Activated T-cell treated with anti-CD3 and anti-CD28 coated beads for 4 hours (primary cell): ENCODE data around the gene SEMA3A.
"Not testable (repeated sequence)": the region's sequence is repeated elsewhere in the genome, so short reads cannot be mapped to it uniquely, and the experiment has no call there.

Experiments
- DNase-seq: peaks from one replicate; pipeline ENCODE4 v3.0.0-alpha.2; 2020

The SEMA3A gene

GRCh38 chr7:84150370-84150769 lies 44.2 kb downstream of the SEMA3A start:
- not testable (repeated sequence) for DNase-seq

- DNase-seq = no peak
These were observed 45.0 kb downstream of the SEMA3A start for GRCh38 chr7:84149573-84149972.

- DNase-seq = no peak
These were observed 48.7 kb downstream of the SEMA3A start for GRCh38 chr7:84145892-84146291.

GRCh38 chr7:84144935-84145334 lies 49.7 kb downstream of the SEMA3A start:
- DNase-seq = no peak

GRCh38 chr7:84144480-84144879 lies 50.1 kb downstream of the SEMA3A start:
- no peak for DNase-seq

- no peak for DNase-seq
These were observed 51.9 kb downstream of the SEMA3A start for GRCh38 chr7:84142726-84143125.

GRCh38 chr7:84139986-84140729 lies 54.4 kb downstream of the SEMA3A start:
- no peak for DNase-seq

- no peak for DNase-seq
These were observed 56.2 kb downstream of the SEMA3A start for GRCh38 chr7:84138411-84138810.

GRCh38 chr7:84137812-84138211 lies 56.8 kb downstream of the SEMA3A start:
- no peak for DNase-seq

- no peak for DNase-seq
These were observed 57.8 kb downstream of the SEMA3A start for GRCh38 chr7:84136809-84137208.

- no peak for DNase-seq
These were observed 58.3 kb downstream of the SEMA3A start for GRCh38 chr7:84136336-84136735.

GRCh38 chr7:84134169-84134568 lies 60.4 kb downstream of the SEMA3A start:
- DNase-seq = no peak

GRCh38 chr7:84125654-84126053 lies 68.9 kb downstream of the SEMA3A start:
- DNase-seq = no peak

- DNase-seq = no peak
These were observed 70.5 kb downstream of the SEMA3A start for GRCh38 chr7:84123965-84124547.

- DNase-seq = no peak
These were observed 71.8 kb downstream of the SEMA3A start for GRCh38 chr7:84122582-84123360.

GRCh38 chr7:84117304-84117703 lies 77.3 kb downstream of the SEMA3A start:
- no peak for DNase-seq

- DNase-seq = no peak
These were observed 80.4 kb downstream of the SEMA3A start for GRCh38 chr7:84113906-84114850.

- DNase-seq = no peak
These were observed 81.3 kb downstream of the SEMA3A start for GRCh38 chr7:84113286-84113685.

GRCh38 chr7:84112771-84113170 lies 81.8 kb downstream of the SEMA3A start:
- no peak for DNase-seq

- DNase-seq = no peak
These were observed 82.7 kb downstream of the SEMA3A start for GRCh38 chr7:84111842-84112241.

GRCh38 chr7:84110400-84110799 lies 84.2 kb downstream of the SEMA3A start:
- DNase-seq = no peak

- no peak for DNase-seq
These were observed 85.8 kb downstream of the SEMA3A start for GRCh38 chr7:84108787-84109186.

- DNase-seq = no peak
These were observed 86.5 kb downstream of the SEMA3A start for GRCh38 chr7:84108119-84108518.
